PC-9 (cell line): ENCODE data around the gene KRT39. TPM values are rescaled to one million over a fixed set of nuclear protein-coding genes. Genes with fewer than 3 reads are reported as not detected.

Experiments used
- BruUV-seq: library from RNA; stranded (reverse); fragments of 400-500 nt; replicated peaks from 2 replicates; lab custom pipeline; 2021; lab: Mats Ljungman, UMichigan
- CTCF ChIA-PET: fragments of 300-600 bp; sonication (Branson Sonifier 250); formaldehyde crosslinking; loops from one replicate; lab custom pipeline; 2022; ENCODE audit warnings: antibody characterized with exemption; lab: Charles Lee
- POLR2A ChIA-PET: fragments of 300-600 bp; sonication (Branson Sonifier 250); formaldehyde crosslinking; loops from one replicate; lab custom pipeline; 2022; ENCODE audit warnings: antibody characterized with exemption; ENCODE audit not compliant: unreplicated experiment; lab: Charles Lee
- DNase-seq, 2 experiments: peaks; one replicate each; pipeline versions ENCODE4 v3.0.0 to v3.0.0-alpha.2; 2015 to 2022; ENCODE audit warnings: mixed read lengths in 1 of 2
- H2AFZ ChIP-seq: fragments of 200-600 bp; sonication (generic); 2 replicates; pipeline ENCODE4 v1.8.1; 2017; ENCODE audit warnings: antibody characterized with exemption
- H3F3A ChIP-seq: fragments of 200-600 bp; sonication (generic); 2 replicates; pipeline ENCODE4 v1.8.1; 2017; ENCODE audit warnings: antibody characterized with exemption, mild to moderate bottlenecking, low read depth; ENCODE audit not compliant: insufficient read depth
- H3K27ac ChIP-seq: fragments of 200-600 bp; sonication (generic); 2 replicates; pipeline ENCODE4 v1.6.1; 2016; ENCODE audit warnings: mixed run types
- H3K27me3 ChIP-seq: fragments of 200-600 bp; sonication (generic); 2 replicates; pipeline ENCODE4 v1.6.1; 2016; ENCODE audit warnings: low read depth, mixed run types; ENCODE audit not compliant: insufficient read depth
- H3K36me3 ChIP-seq: fragments of 200-600 bp; sonication (generic); 2 replicates; pipeline ENCODE4 v1.6.1; 2016; ENCODE audit warnings: low read depth, mixed run types
- H3K4me1 ChIP-seq: fragments of 200-600 bp; sonication (generic); replicated peaks from 2 replicates; pipeline ENCODE4 v1.6.1; 2016; ENCODE audit warnings: mixed run types; ENCODE audit not compliant: insufficient read depth
- H3K4me2 ChIP-seq: fragments of 200-600 bp; sonication (generic); 2 replicates; pipeline ENCODE4 v1.6.1; 2017; ENCODE audit warnings: mixed run types
- H3K4me3 ChIP-seq: fragments of 200-600 bp; sonication (generic); 2 replicates; pipeline ENCODE4 v1.6.1; 2016; ENCODE audit warnings: mixed run types
- H3K79me2 ChIP-seq: fragments of 200-600 bp; sonication (generic); 2 replicates; pipeline ENCODE4 v1.6.1; 2017; ENCODE audit warnings: low read depth, mixed run types
- H3K9me2 ChIP-seq: fragments of 200-600 bp; sonication (generic); 2 replicates; pipeline ENCODE4 v1.8.1; 2017; ENCODE audit warnings: mild to moderate bottlenecking; ENCODE audit not compliant: insufficient read depth
- H3K9me3 ChIP-seq: fragments of 200-600 bp; sonication (generic); 2 replicates; pipeline ENCODE4 v1.8.1; 2016; ENCODE audit warnings: low read depth; ENCODE audit not compliant: insufficient read depth
- H4K20me1 ChIP-seq: fragments of 200-600 bp; sonication (generic); 2 replicates; pipeline ENCODE4 v1.8.1; 2017; ENCODE audit not compliant: insufficient read depth
- EZH2 ChIP-seq: fragments of 200-600 bp; sonication (generic); IDR thresholded peaks from 2 replicates; pipeline ENCODE4 v1.8.0; 2017; ENCODE audit warnings: antibody characterized with exemption, low read depth
- intact Hi-C: fragments of 100-400 bp; cut with micrococcal nuclease; formaldehyde crosslinking; loops from one replicate; pipeline ENCODE4 v1.10.0; 2022; ENCODE audit not compliant: unreplicated experiment
- total RNA-seq: library from RNA; stranded (reverse); gene quantifications from 2 replicates; pipeline ENCODE4 v1.2.3, GENCODE V29; 2021
- TF ChIP-seq, protein P1 (sequence below): fragments of 200-600 bp; sonication (generic); conservative IDR thresholded peaks from 2 replicates; pipeline ENCODE4 v1.6.1; 2017; ENCODE audit warnings: mixed run types, antibody characterized with exemption, mild to moderate bottlenecking, moderate library complexity

KRT39 gene
- total RNA-seq, 1 experiment from 2014 or later = not detected

DNA sequence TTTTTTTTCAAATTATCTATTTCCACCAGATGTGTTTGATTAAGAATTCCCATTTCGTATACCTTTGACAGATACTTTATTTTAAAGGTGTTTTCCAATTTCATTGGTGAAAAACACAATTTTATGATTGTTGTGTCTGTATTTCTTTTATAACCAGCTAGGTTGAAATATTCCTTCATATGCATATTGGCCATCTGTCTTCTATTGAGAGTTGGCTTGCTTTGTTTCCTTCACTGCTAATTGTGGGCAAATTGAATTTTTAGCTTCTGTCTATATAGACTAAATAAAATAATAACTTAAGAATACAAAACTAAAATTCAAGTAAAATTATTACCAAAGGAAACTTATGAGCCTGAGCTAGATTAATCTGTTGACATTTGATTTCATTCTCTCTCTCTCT, 28.4 kb upstream of the KRT39 start:
- H3K27me3 ChIP-seq = no peaks in the 10 kb centered on the region
- H3K27ac ChIP-seq = no peak overlapping the region
- no peaks in the 10 kb centered on the region; the same call in 1 of the 2 replicates for H3K9me3 ChIP-seq
- ChIA-PET POLR2A (interaction anchor here (0.6 kb wide), 1 partner anchor 513 kb away, joined by 4 read pairs; no protein-coding TSS in a partner anchor), CTCF (no interaction called here)
- TF ChIP-seq EZH2 = no peak
- TF ChIP-seq, protein P1, sequence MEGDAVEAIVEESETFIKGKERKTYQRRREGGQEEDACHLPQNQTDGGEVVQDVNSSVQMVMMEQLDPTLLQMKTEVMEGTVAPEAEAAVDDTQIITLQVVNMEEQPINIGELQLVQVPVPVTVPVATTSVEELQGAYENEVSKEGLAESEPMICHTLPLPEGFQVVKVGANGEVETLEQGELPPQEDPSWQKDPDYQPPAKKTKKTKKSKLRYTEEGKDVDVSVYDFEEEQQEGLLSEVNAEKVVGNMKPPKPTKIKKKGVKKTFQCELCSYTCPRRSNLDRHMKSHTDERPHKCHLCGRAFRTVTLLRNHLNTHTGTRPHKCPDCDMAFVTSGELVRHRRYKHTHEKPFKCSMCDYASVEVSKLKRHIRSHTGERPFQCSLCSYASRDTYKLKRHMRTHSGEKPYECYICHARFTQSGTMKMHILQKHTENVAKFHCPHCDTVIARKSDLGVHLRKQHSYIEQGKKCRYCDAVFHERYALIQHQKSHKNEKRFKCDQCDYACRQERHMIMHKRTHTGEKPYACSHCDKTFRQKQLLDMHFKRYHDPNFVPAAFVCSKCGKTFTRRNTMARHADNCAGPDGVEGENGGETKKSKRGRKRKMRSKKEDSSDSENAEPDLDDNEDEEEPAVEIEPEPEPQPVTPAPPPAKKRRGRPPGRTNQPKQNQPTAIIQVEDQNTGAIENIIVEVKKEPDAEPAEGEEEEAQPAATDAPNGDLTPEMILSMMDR = no peak
- intact Hi-C loops = no loop called here
- H3K4me2 ChIP-seq = no peak overlapping the region
- H2AFZ ChIP-seq = no peak overlapping the region
- 0 out of 2 replicates have a peak, but pooled peaks cover 2% of the 10 kb centered on the region for H3K9me2 ChIP-seq
- no peaks in the 10 kb centered on the region for H3K79me2 ChIP-seq
- no peaks in the 10 kb centered on the region for H3K36me3 ChIP-seq
- no peak for DNase-seq
- H3K4me1 ChIP-seq = no peaks in the 10 kb centered on the region
- no peak overlapping the region for H3K4me3 ChIP-seq
- BruUV-seq = no TSS peak
- H4K20me1 ChIP-seq = no peaks in the 10 kb centered on the region
- no peaks in the 10 kb centered on the region for H3F3A ChIP-seq

DNA sequence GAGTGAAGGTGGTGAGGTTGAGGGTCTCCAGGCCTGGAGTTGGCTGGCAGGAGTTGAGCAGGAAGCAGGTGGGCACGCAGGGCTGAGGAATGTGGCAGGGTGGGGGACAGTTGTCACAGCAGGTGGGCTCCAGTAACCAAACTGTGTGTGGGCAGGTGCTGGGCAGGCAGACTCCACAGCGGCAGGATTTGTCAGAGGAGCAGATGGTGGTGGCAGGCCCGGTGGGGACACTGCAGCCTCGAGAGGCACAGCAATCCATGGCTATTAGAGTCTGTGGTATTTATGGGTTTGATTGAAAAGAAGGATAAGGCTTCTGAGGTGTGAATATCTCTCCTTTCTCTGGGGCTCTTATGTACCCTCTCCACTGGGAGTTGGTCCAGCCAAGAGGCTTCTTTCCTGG, 27.1 kb upstream of the KRT39 start, which contains the start of gene KRTAP3-3:
KRTAP3-3 (minus strand) TSS at position 326 of the 400 bp plus-strand sequence; CDS start at position 259, 67 bp downstream.
- no peaks in the 10 kb centered on the region; the same call in 1 of the 2 replicates for H3K9me3 ChIP-seq
- no peaks in the 10 kb centered on the region for H3K27me3 ChIP-seq

DNA sequence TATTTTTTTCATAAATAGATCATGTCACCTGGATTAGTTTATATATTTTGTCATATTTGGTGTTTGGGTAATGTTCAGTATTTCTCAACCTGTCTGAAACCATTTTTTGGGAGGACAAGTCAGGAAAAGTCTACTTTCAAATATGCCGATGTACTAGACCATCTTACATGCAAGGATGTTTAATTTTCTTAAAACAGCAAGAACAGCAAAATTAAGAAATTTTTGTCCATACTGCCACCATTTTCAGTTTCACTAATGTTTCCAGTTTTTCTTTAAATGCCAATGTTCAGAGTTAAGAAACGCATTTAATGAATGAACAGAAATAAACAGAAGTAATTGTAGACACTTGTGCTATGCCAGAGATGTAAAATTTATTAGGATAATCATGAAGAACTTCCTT, 26.3 kb upstream of the KRT39 start:
- ChIA-PET POLR2A (no interaction called here), CTCF (no interaction called here)
- Histone ChIP-seq H3K4me3 (no peak overlapping the region), H4K20me1 (no peaks in the 10 kb centered on the region), H3K4me1 (no peaks in the 10 kb centered on the region), H3K9me2 (0 out of 2 replicates have a peak, but pooled peaks cover 3% of the 10 kb centered on the region), H3K79me2 (no peaks in the 10 kb centered on the region), H3K27me3 (no peaks in the 10 kb centered on the region), H3F3A (no peaks in the 10 kb centered on the region), H3K4me2 (no peak overlapping the region), H2AFZ (no peak overlapping the region), H3K27ac (no peak overlapping the region), H3K36me3 (no peaks in the 10 kb centered on the region), H3K9me3 (no peaks in the 10 kb centered on the region; the same call in 1 of the 2 replicates)
- no peak for DNase-seq
- intact Hi-C loops = no loop called here
- TF ChIP-seq, protein P1 = no peak
- no peak for TF ChIP-seq EZH2
- BruUV-seq = no TSS peak

More for the DNA sequence above, 27.1 kb upstream of the KRT39 start, which contains the start of gene KRTAP3-3:
- no TSS peak for BruUV-seq
- DNase-seq = no peak
- H3K4me3 ChIP-seq = no peak within 1 kb of the TSS
- TF ChIP-seq, protein P1 = no peak
- no peak for TF ChIP-seq EZH2
- intact Hi-C loops = no loop called here
- no peaks in the 10 kb centered on the region for H3K79me2 ChIP-seq
- 0 out of 2 replicates have a peak, but pooled peaks cover 3% of the 10 kb centered on the region for H3K9me2 ChIP-seq
- CTCF ChIA-PET = no interaction called here
- H3K4me1 ChIP-seq = no peaks in the 10 kb centered on the region
- H3K4me2 ChIP-seq = no peak within 1 kb of the TSS
- H3F3A ChIP-seq = no peaks in the 10 kb centered on the region
- 0 out of 2 replicates have a peak within 1 kb of the TSS, but pooled peaks have one; percentile 29 for H2AFZ ChIP-seq
- no peak within 1 kb of the TSS for H3K27ac ChIP-seq
- H4K20me1 ChIP-seq = no peaks in the 10 kb centered on the region
- H3K36me3 ChIP-seq = no peaks in the 10 kb centered on the region
- POLR2A ChIA-PET = no interaction called here
